Panc1 (cell line): ENCODE results near the gene CHST12. TPM values are rescaled to one million over a fixed set of nuclear protein-coding genes. Genes with fewer than 3 reads are reported as not detected.
A peak's percentile ranks its signal among the peaks of the same experiment; 100 is the strongest.

ENCODE experiments used
- ATAC-seq: fragments of 200-7000 bp; cut with Tn5 transposase; 2 replicates; pipeline ENCODE4 v1.9.1; 2020; ENCODE audit warnings: mild to moderate bottlenecking, moderate library complexity
- BruUV-seq: library from RNA; stranded (reverse); fragments of 400-500 nt; replicated peaks from 2 replicates; lab custom pipeline; 2021; lab: Mats Ljungman, UMichigan
- CTCF ChIA-PET: fragments of 300-600 bp; sonication (Branson Sonifier 250); formaldehyde crosslinking; loops from one replicate; lab custom pipeline; 2022; ENCODE audit warnings: antibody characterized with exemption; lab: Charles Lee
- POLR2A ChIA-PET: fragments of 300-600 bp; sonication (Branson Sonifier 250); formaldehyde crosslinking; loops from one replicate; lab custom pipeline; 2022; ENCODE audit warnings: antibody characterized with exemption; lab: Charles Lee
- DNase-seq: peaks from one replicate; pipeline ENCODE4 v3.0.0-alpha.2; 2010; ENCODE audit warnings: low read depth, low spot score
- H3K27ac ChIP-seq: 2 replicates; pipeline ENCODE4 v1.5.1; 2011; ENCODE audit warnings: mild to moderate bottlenecking, low read length, inconsistent platforms
- H3K27me3 ChIP-seq: fragments of 200-500 bp; sonication (Bioruptor generic); 2 replicates; pipeline ENCODE4 v1.6.0; 2014; ENCODE audit warnings: low read length, inconsistent platforms; ENCODE audit not compliant: control insufficient read depth, insufficient read depth
- H3K36me3 ChIP-seq: fragments of 200-500 bp; sonication (Bioruptor generic); 2 replicates; pipeline ENCODE4 v1.5.1; 2014; ENCODE audit warnings: inconsistent platforms, mild to moderate bottlenecking, low read length, moderate library complexity; ENCODE audit not compliant: control insufficient read depth, insufficient read depth
- H3K4me1 ChIP-seq: 2 replicates; pipeline ENCODE4 v1.5.1; 2011; ENCODE audit warnings: inconsistent platforms, mild to moderate bottlenecking, low read length, moderate library complexity; ENCODE audit not compliant: control insufficient read depth, insufficient read depth
- H3K4me3 ChIP-seq, 2 experiments: 2 replicates each; pipeline ENCODE4 v1.5.1; 2011 to 2012; ENCODE audit warnings: low read depth in 2 of 2, low read length in 2 of 2, mild to moderate bottlenecking in 2 of 2, inconsistent platforms in 1 of 2, moderate library complexity in 1 of 2
- H3K9me3 ChIP-seq: fragments of 200-500 bp; sonication (Bioruptor generic); 2 replicates; pipeline ENCODE4 v1.5.1; 2014; ENCODE audit warnings: low read depth, mild to moderate bottlenecking, inconsistent platforms, low read length, moderate library complexity; ENCODE audit not compliant: control insufficient read depth, insufficient read depth
- CTCF ChIP-seq: fragments of 450-650 bp; IDR thresholded peaks from 2 replicates; pipeline ENCODE4 v1.5.1; 2017; ENCODE audit warnings: mild to moderate bottlenecking
- POLR2AphosphoS5 ChIP-seq: IDR thresholded peaks from 2 replicates; pipeline ENCODE4 v1.6.1; 2012; ENCODE audit warnings: mild to moderate bottlenecking, low read depth, low read length, moderate library complexity
- REST ChIP-seq, 2 experiments: IDR thresholded peaks; 2 replicates each; pipeline ENCODE4 v1.6.1; 2011 to 2012; ENCODE audit warnings: low read depth in 2 of 2, control low read depth in 1 of 2, low read length in 1 of 2, mild to moderate bottlenecking in 1 of 2, moderate library complexity in 1 of 2; ENCODE audit not compliant: insufficient read depth in 1 of 2
- SIN3A ChIP-seq: IDR thresholded peaks from 2 replicates; pipeline ENCODE4 v1.6.1; 2012; ENCODE audit warnings: low read depth, mild to moderate bottlenecking, low read length, moderate library complexity, borderline replicate concordance; ENCODE audit not compliant: insufficient read depth
- TCF7L2 ChIP-seq: IDR thresholded peaks from 2 replicates; pipeline ENCODE4 v1.6.1; 2011; ENCODE audit warnings: mild to moderate bottlenecking, low read depth, low read length, inconsistent platforms
- in situ Hi-C: cut with HindIII; loops from 2 replicates; pipeline ENCODE4 v1.10.0; 2016; ENCODE audit warnings: low sequenced_read_pairs, low pct_unique_long_range_greater_than_20kb
- intact Hi-C: fragments of 100-400 bp; cut with micrococcal nuclease; formaldehyde crosslinking; loops from one replicate; pipeline ENCODE4 v1.10.0; 2022; ENCODE audit not compliant: unreplicated experiment
- total RNA-seq: library from RNA; stranded (reverse); gene quantifications from one replicate; pipeline ENCODE4 v1.2.1, GENCODE V29; 2021; ENCODE audit not compliant: unreplicated experiment

The CHST12 gene
- total RNA-seq, 1 experiment from 2014 or later = 48.3 TPM

- in situ Hi-C loops = no loop called here
- H3K36me3 ChIP-seq = no peaks in the 10 kb centered on the region
- POLR2A ChIA-PET = no interaction called here
Measured at GRCh38 chr7:2484868-2485267, 81.5 kb downstream of the CHST12 start.

GRCh38 chr7:2487586-2488271, 84.3 kb downstream of the CHST12 start:
- ATAC-seq (0 out of 2 replicates have a peak, but pooled peaks have one; percentile 4), DNase-seq (no peak)
- Histone ChIP-seq H3K27me3 (no peaks in the 10 kb centered on the region), H3K36me3 (no peaks in the 10 kb centered on the region), H3K4me1 (peaks cover 8% of the 10 kb centered on the region), H3K27ac (no peak overlapping the region), H3K9me3 (peaks cover 4% of the 10 kb centered on the region; the same call in 1 of the 2 replicates), H3K4me3 (no peak overlapping the region)
- no TSS peak for BruUV-seq
- TF ChIP-seq CTCF = no peak
- in situ Hi-C loops = no loop called here
- POLR2A ChIA-PET = no interaction called here
- CTCF ChIA-PET = interaction anchor here (1.3 kb wide), 1 partner anchor 19 kb away, joined by 4 read pairs; no protein-coding TSS in a partner anchor
- intact Hi-C loops = no loop called here

More at GRCh38 chr7:2484868-2485267, 81.5 kb downstream of the CHST12 start:
- DNase-seq = no peak
- Histone ChIP-seq H3K27me3 (no peaks in the 10 kb centered on the region), H3K4me1 (peaks cover 8% of the 10 kb centered on the region), H3K4me3 (no peak overlapping the region), H3K27ac (no peak overlapping the region), H3K9me3 (peaks cover 4% of the 10 kb centered on the region; the same call in 1 of the 2 replicates)
- no TSS peak for BruUV-seq
- ATAC-seq = no peak
- TF ChIP-seq REST (IDR thresholded peaks at IDR 0.05; ENCODE audit: insufficient read depth in 1 of 2, low read depth in 2 of 2, low read length in 1 of 2) (no peak), TCF7L2 (no peak), POLR2AphosphoS5 (no peak), SIN3A (no peak), CTCF (no peak)
- intact Hi-C loops = no loop called here
- CTCF ChIA-PET = no interaction called here
